Karpas-422 (cell line): ENCODE measurements around the gene PARP15. TPM values are rescaled to one million over a fixed set of nuclear protein-coding genes. Genes with fewer than 3 reads are reported as not detected.

Experiments used
- DNase-seq: peaks from one replicate; pipeline ENCODE4 v3.0.0-alpha.2; 2015
- H2AFZ ChIP-seq: fragments of 200-600 bp; sonication (generic); 2 replicates; pipeline ENCODE4 v1.6.1; 2014; ENCODE audit warnings: antibody characterized with exemption, low read length, mixed read lengths
- H3K27ac ChIP-seq: fragments of 200-600 bp; sonication (generic); 2 replicates; pipeline ENCODE4 v1.5.1; 2014; ENCODE audit warnings: mild to moderate bottlenecking, low read length, moderate library complexity
- H3K27me3 ChIP-seq: fragments of 200-600 bp; sonication (generic); 2 replicates; pipeline ENCODE4 v1.6.1; 2014; ENCODE audit warnings: low read length, mixed read lengths
- H3K36me3 ChIP-seq: fragments of 200-600 bp; sonication (generic); 2 replicates; pipeline ENCODE4 v1.6.1; 2014; ENCODE audit warnings: low read length, mixed read lengths; ENCODE audit not compliant: insufficient read depth
- H3K4me1 ChIP-seq: fragments of 200-600 bp; sonication (generic); 2 replicates; pipeline ENCODE4 v1.6.1; 2014; ENCODE audit warnings: mild to moderate bottlenecking, low read length, mixed read lengths
- H3K4me2 ChIP-seq: fragments of 200-600 bp; sonication (generic); 2 replicates; pipeline ENCODE4 v1.6.1; 2014; ENCODE audit warnings: low read length, low read depth, mild to moderate bottlenecking; ENCODE audit not compliant: poor library complexity, severe bottlenecking
- H3K4me3 ChIP-seq: fragments of 200-600 bp; sonication (generic); 2 replicates; pipeline ENCODE4 v1.5.1; 2014; ENCODE audit warnings: mild to moderate bottlenecking, antibody characterized with exemption, low read length, mixed read lengths
- H3K79me2 ChIP-seq: fragments of 200-600 bp; sonication (generic); 2 replicates; pipeline ENCODE4 v1.6.1; 2014; ENCODE audit warnings: mild to moderate bottlenecking, low read length, mixed read lengths
- H3K9ac ChIP-seq: fragments of 200-600 bp; sonication (generic); 2 replicates; pipeline ENCODE4 v1.6.0; 2014; ENCODE audit warnings: low read length
- H3K9me2 ChIP-seq: fragments of 200-600 bp; sonication (generic), shearing (Covaris generic); replicated peaks from 2 replicates; pipeline ENCODE4 v1.6.0; 2014; ENCODE audit warnings: mild to moderate bottlenecking, low read length, moderate library complexity; ENCODE audit not compliant: insufficient read depth
- H3K9me3 ChIP-seq: fragments of 300-700, 200-600 bp; sonication (generic); 2 replicates; pipeline ENCODE4 v1.6.1; 2014; ENCODE audit warnings: low read length, mixed read lengths
- H4K20me1 ChIP-seq: fragments of 200-600 bp; sonication (generic); 2 replicates; pipeline ENCODE4 v1.6.1; 2014; ENCODE audit warnings: mild to moderate bottlenecking, antibody characterized with exemption, low read length, low read depth; ENCODE audit not compliant: insufficient read depth
- total RNA-seq: library from RNA; depleted of rRNA; stranded (reverse); fragments of >200 nt; shearing (Covaris generic); gene quantifications from 2 replicates; pipeline ENCODE4 v1.2.3, GENCODE V29; 2014; ENCODE audit warnings: low replicate concordance

PARP15 gene
- total RNA-seq, 1 experiment from 2014 or later: 54.3 TPM

GRCh38 chr3:122665881-122666280 lies 88.4 kb downstream of the PARP15 start:
- Histone ChIP-seq H3K9ac (no peak overlapping the region), H3K79me2 (no peaks in the 10 kb centered on the region), H3K4me1 (no peaks in the 10 kb centered on the region), H2AFZ (no peak overlapping the region), H3K27ac (no peak overlapping the region), H3K9me3 (no peaks in the 10 kb centered on the region), H3K9me2 (no peaks in the 10 kb centered on the region), H3K36me3 (no peaks in the 10 kb centered on the region), H3K4me2 (no peak overlapping the region), H4K20me1 (no peaks in the 10 kb centered on the region), H3K27me3 (no peaks in the 10 kb centered on the region), H3K4me3 (no peak overlapping the region)
- DNase-seq: no peak

GRCh38 chr3:122668930-122669730 lies 91.7 kb downstream of the PARP15 start:
- Histone ChIP-seq H3K4me2 (no peak overlapping the region), H3K9me3 (no peaks in the 10 kb centered on the region)

GRCh38 chr3:122671553-122671952 lies 94.1 kb downstream of the PARP15 start:
- Histone ChIP-seq H3K27ac (no peak overlapping the region), H3K9me2 (no peaks in the 10 kb centered on the region), H3K9ac (no peak overlapping the region), H3K36me3 (no peaks in the 10 kb centered on the region), H3K27me3 (no peaks in the 10 kb centered on the region), H4K20me1 (no peaks in the 10 kb centered on the region), H2AFZ (no peak overlapping the region), H3K4me2 (no peak overlapping the region), H3K4me3 (no peak overlapping the region), H3K9me3 (no peaks in the 10 kb centered on the region), H3K4me1 (no peaks in the 10 kb centered on the region), H3K79me2 (no peaks in the 10 kb centered on the region)
- no peak for DNase-seq

More at GRCh38 chr3:122668930-122669730, 91.7 kb downstream of the PARP15 start:
- Histone ChIP-seq H3K4me3 (no peak overlapping the region), H2AFZ (no peak overlapping the region), H3K27ac (no peak overlapping the region), H3K79me2 (no peaks in the 10 kb centered on the region), H3K9me2 (no peaks in the 10 kb centered on the region), H3K27me3 (no peaks in the 10 kb centered on the region), H3K4me1 (no peaks in the 10 kb centered on the region), H3K36me3 (no peaks in the 10 kb centered on the region), H4K20me1 (no peaks in the 10 kb centered on the region), H3K9ac (no peak overlapping the region)
- DNase-seq: no peak

GRCh38 chr3:122674339-122674738 lies 96.9 kb downstream of the PARP15 start:
- no peak overlapping the region for H3K4me3 ChIP-seq
- no peaks in the 10 kb centered on the region for H3K9me2 ChIP-seq
- no peak overlapping the region for H3K27ac ChIP-seq
- no peaks in the 10 kb centered on the region for H3K27me3 ChIP-seq
- H3K9ac ChIP-seq: no peak overlapping the region
- H3K36me3 ChIP-seq: no peaks in the 10 kb centered on the region
- no peak overlapping the region for H2AFZ ChIP-seq
- DNase-seq: no peak
- peaks cover 9% of the 10 kb centered on the region for H3K4me1 ChIP-seq
- H4K20me1 ChIP-seq: no peaks in the 10 kb centered on the region
- no peaks in the 10 kb centered on the region for H3K79me2 ChIP-seq
- no peak overlapping the region for H3K4me2 ChIP-seq
- H3K9me3 ChIP-seq: no peaks in the 10 kb centered on the region

- H3K4me2 ChIP-seq: no peak overlapping the region
- no peak overlapping the region for H3K4me3 ChIP-seq
- peaks cover 27% of the 10 kb centered on the region for H3K4me1 ChIP-seq
- no peaks in the 10 kb centered on the region for H4K20me1 ChIP-seq
- H3K27ac ChIP-seq: no peak overlapping the region
- DNase-seq: no peak
- peaks cover 4% of the 10 kb centered on the region; the same call in 1 of the 2 replicates for H3K79me2 ChIP-seq
- H3K36me3 ChIP-seq: no peaks in the 10 kb centered on the region
- no peaks in the 10 kb centered on the region for H3K9me3 ChIP-seq
- no peaks in the 10 kb centered on the region for H3K27me3 ChIP-seq
- no peak overlapping the region for H2AFZ ChIP-seq
- H3K9ac ChIP-seq: no peak overlapping the region
- H3K9me2 ChIP-seq: no peaks in the 10 kb centered on the region
Observed at GRCh38 chr3:122676759-122677158, 99.3 kb downstream of the PARP15 start.

- no peaks in the 10 kb centered on the region for H3K9me2 ChIP-seq
- no peak overlapping the region for H3K4me2 ChIP-seq
- no peak overlapping the region for H2AFZ ChIP-seq
- no peaks in the 10 kb centered on the region for H3K27me3 ChIP-seq
- peaks cover 31% of the 10 kb centered on the region for H3K4me1 ChIP-seq
- no peak overlapping the region for H3K27ac ChIP-seq
- no peaks in the 10 kb centered on the region for H3K9me3 ChIP-seq
- no peak for DNase-seq
- no peak overlapping the region for H3K4me3 ChIP-seq
- peaks cover 4% of the 10 kb centered on the region; the same call in 1 of the 2 replicates for H3K79me2 ChIP-seq
- no peaks in the 10 kb centered on the region for H4K20me1 ChIP-seq
- H3K9ac ChIP-seq: no peak overlapping the region
- H3K36me3 ChIP-seq: no peaks in the 10 kb centered on the region
Observed at GRCh38 chr3:122677216-122677615, 99.8 kb downstream of the PARP15 start.

DNA sequence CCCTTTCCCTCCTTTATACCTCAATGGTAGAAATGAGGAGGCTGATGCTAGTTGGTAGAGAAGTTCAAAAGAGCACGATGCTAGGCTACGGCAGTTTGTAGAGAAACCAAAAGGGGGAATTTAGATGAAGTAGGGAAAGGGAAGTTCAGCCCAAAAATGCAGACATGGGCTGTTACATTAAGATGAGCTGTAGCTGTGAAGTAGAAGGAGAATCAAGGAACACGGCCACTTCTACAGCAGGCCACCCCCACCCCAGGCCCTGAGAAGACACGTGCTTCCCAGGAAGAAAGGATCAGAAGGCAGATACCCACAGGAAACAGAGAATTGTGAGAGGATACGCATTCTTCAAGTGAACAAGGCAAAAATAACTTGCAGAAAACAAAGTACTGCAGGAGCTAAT lies 101.1 kb downstream of the PARP15 start:
- H3K36me3 ChIP-seq: no peaks in the 10 kb centered on the region
- peaks cover 41% of the 10 kb centered on the region for H3K4me1 ChIP-seq
- H3K9me3 ChIP-seq: no peaks in the 10 kb centered on the region
- H3K4me2 ChIP-seq: peak overlapping the region; percentile 78
- H3K9ac ChIP-seq: no peak overlapping the region; the same call in 1 of the 2 replicates
- no peaks in the 10 kb centered on the region for H4K20me1 ChIP-seq
- H3K27me3 ChIP-seq: no peaks in the 10 kb centered on the region
- H3K27ac ChIP-seq: no peak overlapping the region
- no peak overlapping the region; the same call in 1 of the 2 replicates for H2AFZ ChIP-seq
- H3K9me2 ChIP-seq: no peaks in the 10 kb centered on the region
- DNase-seq: peak; percentile 36
- peaks cover 4% of the 10 kb centered on the region; the same call in 1 of the 2 replicates for H3K79me2 ChIP-seq
- H3K4me3 ChIP-seq: peak overlapping the region; percentile 87; the same call in 1 of the 2 replicates

GRCh38 chr3:122679085-122679881 lies 101.8 kb downstream of the PARP15 start:
- peak overlapping the region; percentile 87 for H3K4me3 ChIP-seq
- no peaks in the 10 kb centered on the region for H3K9me3 ChIP-seq
- peak overlapping the region; percentile 11; the same call in 1 of the 2 replicates for H3K27ac ChIP-seq
- H4K20me1 ChIP-seq: no peaks in the 10 kb centered on the region
- H3K4me1 ChIP-seq: peaks cover 41% of the 10 kb centered on the region
- peaks cover 4% of the 10 kb centered on the region; the same call in 1 of the 2 replicates for H3K79me2 ChIP-seq
- H2AFZ ChIP-seq: peak overlapping the region; percentile 76
- peak overlapping the region; percentile 78 for H3K4me2 ChIP-seq
- peak; percentile 91 for DNase-seq
- H3K36me3 ChIP-seq: no peaks in the 10 kb centered on the region
- peak overlapping the region; percentile 82 for H3K9ac ChIP-seq
- no peaks in the 10 kb centered on the region for H3K27me3 ChIP-seq
- H3K9me2 ChIP-seq: no peaks in the 10 kb centered on the region
